HG03521 (cell line): ENCODE results near the gene KIF25.

Experiments used
- ATAC-seq: cut with Tn5 transposase; IDR thresholded peaks from one replicate; pipeline ENCODE4 v1.9.1; 2021; ENCODE audit warnings: mild to moderate bottlenecking, moderate library complexity; ENCODE audit not compliant: unreplicated experiment

The KIF25 gene, protein sequence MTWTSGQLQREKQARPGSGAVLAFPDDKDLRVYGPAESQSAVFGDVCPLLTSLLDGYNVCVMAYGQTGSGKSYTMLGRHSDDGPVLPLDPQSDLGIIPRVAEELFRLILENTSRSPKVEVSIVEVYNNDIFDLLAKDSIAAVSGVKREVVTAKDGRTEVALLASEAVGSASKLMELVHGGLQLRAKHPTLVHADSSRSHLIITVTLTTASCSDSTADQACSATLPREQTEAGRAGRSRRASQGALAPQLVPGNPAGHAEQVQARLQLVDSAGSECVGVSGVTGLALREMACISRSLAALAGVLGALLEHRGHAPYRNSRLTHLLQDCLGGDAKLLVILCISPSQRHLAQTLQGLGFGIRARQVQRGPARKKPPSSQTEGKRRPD

DNA sequence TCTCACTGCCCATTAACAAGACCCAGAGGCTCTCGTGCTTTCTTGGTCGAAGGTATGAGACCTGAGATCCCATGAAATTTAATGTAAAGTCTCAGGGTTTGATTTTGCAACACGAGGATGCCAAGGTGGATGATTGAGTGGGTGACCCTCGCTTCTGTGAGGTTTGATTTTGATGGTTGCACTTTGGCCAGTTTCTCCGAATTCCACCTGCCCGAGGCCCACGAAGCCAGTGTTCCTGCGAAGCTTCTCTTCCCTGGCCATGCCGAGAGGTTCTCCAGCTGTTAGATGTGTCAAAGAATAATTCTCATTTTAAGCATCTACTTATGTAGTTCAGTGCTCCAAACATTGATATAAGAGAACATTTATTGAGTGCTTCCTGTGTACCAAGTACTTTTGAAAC, at the start of gene KIF25:
Gene KIF25, plus strand, starts transcription at position 30 of the 400 bp plus-strand sequence. CDS start 31,915 bp downstream, outside the sequence.
- ATAC-seq, result no peak

DNA sequence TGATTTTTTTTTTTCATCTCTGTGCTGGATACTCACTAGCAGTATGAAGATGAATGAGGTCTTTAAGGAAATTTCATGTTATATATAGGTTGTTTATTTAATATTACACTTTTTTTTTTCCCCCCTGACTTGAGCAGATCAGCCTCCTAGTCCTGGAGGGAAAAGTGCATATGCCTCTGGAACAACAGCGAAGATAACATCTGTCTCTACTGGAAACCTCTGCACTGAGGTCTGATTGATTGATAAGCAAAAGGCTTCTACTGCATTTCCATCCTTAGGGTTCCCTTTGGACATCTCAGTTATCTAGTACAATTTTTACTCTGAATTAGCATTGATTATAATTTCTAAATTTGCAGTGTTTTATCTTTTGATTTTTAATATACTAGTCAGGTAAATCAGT, 49.8 kb upstream of the KIF25 start:
- ATAC-seq, result no peak

DNA sequence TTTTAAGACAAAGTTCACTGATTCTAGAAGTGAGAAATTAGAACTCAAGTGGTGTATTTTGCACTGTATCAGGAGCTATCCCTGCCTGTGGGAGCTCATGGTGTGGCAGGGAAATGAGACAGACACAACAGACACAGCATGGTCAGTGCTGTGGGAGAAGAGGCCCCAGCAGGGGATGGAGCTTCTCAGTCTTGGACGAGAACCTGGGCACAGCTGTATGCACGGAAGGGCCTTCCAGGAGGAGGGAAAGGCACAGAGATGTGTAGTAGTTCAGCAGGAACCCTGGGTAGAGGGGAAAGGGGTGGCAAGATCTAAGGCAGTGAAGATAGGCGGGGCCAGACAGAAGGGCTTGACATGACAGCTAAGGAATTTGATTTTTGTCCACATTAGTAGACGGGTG, 48.8 kb upstream of the KIF25 start:
- no peak for ATAC-seq

DNA sequence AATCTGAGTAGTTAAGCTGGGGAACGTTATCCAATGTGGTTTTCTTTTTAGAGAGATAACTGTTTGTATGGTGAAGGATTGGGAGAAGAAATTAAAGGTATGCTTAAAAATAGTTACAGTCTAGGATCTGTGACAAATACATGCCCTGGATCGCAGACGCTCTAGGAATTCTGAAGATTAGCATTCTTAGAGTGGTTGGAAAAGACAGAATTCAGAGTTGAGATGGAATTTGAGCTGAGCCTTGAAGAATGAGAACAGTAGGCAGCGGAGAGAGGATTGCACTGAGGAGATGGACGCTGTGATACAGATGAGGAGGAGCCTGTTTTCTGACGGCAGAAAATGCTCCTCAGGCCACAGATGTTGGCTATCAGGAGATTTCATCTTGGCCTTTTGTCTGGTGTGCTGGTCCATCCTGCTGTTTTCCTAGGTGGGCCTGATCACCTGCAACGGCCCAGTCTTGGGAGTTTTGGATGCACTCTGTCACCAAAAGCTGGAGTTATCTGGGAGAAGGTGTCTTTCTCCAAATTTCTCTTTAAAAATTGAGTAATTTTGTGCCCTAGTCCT, 48.3 kb upstream of the KIF25 start:
- ATAC-seq, result no peak

DNA sequence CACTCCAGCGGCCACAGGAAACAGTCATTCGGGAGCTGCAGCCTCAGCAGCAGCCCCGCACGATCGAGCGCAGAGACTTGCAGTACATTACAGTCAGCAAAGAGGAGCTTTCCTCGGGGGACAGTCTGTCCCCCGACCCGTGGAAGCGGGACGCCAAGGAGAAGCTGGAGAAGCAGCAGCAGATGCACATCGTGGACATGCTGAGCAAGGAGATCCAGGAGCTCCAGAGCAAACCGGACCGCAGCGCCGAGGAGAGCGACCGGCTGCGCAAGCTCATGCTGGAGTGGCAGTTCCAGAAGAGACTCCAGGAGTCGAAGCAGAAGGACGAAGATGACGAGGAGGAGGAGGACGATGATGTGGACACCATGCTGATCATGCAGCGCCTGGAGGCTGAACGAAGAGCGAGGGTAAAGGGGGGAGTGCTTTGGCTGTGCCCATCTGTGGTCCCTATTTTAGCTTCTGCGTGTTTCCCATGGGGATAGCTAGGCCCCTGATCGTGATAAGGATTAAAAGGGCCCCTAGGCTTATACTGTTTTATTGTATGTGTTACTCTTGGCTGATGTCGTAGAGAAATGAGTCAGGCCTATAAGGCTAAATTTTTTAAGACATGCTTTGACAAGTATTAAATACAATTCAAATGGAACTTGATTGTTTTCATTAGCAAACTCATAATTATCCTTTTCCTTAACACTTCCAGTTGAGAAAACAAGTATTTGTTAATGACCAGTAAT, 45.5 kb upstream of the KIF25 start:
- ATAC-seq, result no peak

DNA sequence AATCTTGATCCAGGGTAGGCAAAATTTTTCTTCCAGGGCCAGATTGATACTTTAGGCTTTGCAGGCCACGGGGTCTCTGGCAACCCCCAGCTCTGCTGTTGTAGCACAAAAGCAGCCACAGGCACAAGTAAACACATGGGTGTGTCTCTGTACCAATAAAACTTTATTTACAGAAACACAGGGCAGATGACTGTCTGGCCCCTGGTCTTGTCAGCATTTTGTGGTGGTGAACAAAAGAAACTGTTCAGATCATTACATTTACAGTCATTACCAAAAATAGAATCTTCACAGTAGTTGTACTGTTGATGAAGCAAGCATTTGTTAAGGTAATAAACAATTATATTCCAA, 45.0 kb upstream of the KIF25 start:
- no peak for ATAC-seq

DNA sequence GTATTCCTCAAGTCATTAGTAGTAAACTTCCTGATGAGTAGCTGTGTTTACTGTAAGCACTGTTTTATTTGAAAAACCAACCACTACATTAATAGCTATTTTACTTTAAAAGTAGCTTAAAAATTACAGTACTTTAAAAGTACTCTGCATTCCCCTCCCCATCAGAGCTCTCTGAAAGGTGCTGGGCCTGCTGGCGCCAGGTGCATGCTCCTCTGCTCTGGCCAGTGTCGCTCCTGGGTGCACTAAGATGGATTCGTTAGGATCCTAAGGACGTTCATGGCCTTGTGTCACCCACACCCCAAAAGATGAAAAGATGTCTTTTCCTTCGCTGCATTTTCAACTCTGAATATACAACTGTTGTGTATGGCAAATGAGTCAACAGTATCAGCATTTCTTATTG, 43.9 kb upstream of the KIF25 start:
- ATAC-seq, result no peak

DNA sequence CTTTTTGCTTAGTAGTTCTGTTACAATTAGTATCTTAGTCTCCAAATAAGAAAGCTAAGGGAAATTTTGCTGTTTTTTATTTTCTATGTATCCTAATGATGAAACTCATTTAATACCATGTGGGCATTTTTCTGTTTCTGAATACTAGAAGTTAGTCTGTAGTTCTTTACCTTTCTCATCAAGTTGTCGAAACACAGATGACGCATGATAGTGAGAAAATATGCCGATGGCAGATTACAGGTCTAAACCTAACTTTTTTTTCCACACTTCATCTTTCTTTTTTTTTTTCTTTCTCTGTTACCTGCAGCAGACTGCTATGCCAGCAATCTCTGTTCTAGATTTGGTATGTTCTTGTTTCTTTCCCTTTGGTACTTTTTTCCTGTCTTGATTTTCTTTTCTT, 43.3 kb upstream of the KIF25 start:
- ATAC-seq, result no peak

DNA sequence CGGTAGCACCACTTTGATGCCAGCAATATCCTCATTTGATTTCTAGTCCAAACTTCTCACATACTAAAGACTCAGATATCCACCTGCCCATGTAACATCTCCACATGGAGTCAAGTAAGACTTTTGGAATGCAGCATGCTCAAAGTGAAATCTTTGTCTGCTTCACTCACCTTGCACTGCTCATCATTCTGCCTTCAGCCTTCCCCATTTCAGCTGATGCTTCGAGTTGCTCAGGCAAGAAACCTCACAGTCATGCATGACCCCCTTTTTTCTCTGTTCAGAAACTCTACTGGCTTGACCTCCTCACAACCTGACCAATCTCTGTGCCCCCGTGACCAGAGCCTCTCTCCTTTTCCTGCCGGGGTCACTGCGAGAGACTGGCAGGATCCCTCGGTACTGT, 41.0 kb upstream of the KIF25 start:
- ATAC-seq, result no peak

DNA sequence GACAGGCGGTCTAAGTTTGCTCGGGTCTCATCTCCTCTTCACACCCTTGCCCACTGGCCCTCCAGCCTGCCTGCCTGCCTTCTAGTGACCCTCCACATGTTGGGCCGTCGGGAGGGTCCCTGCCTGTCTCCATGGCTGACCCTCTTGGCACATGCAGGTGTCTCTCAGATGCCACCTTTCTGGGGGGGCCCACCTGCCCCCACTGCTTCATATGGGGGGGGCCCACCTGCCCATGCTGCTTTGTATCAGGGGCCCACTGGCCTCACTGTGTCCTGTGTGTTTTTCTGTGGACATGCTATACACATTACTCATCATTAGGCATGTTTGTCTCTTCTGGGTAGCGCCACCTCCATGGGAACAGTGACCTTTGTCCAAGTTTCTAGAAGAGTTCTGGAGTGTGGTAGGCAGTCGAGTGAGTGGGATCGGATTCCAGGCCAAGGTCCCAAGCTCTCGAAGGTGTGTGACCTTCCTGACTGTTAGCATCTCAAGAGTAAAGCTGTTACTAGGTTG, 40.4 kb upstream of the KIF25 start:
- ATAC-seq, result no peak

DNA sequence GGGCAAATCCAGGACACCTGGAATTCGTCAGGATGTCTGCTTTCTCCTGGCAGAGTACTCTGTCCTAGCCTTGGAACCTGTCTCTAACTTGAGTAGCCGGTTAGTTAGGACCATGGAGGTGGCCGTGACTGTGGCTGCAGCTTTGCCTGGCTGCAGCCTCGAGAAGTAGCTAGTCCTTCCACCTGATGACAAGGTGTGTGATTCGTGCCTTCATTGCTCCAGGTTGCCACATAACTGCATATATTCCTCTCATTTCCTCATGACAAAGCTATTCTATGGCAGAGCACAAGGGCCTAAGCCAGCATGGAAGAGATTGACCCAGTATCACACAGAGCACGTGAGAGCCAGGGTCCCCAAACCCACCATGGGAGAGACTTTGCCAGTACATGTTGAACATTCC, 39.8 kb upstream of the KIF25 start:
- no peak for ATAC-seq

DNA sequence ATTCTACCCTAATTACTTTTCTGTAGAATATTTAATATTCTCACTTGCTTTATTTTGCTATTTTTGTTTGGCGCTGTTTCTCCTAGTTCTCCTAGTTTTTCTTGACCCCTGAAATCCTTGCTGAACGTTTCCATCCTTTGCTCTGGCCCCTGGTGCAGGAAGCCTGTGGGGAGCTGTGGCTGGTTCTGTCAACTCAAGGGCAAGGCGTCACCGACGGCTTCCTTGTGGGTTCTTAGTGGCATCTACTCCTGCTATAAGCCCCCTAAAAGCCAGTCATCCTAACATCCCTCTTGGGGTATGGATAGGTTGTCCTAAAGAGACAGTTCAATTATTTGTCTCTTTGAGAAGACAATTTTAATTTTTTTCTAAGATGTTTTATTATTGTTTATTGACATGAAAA, 36.9 kb upstream of the KIF25 start:
- no peak for ATAC-seq

DNA sequence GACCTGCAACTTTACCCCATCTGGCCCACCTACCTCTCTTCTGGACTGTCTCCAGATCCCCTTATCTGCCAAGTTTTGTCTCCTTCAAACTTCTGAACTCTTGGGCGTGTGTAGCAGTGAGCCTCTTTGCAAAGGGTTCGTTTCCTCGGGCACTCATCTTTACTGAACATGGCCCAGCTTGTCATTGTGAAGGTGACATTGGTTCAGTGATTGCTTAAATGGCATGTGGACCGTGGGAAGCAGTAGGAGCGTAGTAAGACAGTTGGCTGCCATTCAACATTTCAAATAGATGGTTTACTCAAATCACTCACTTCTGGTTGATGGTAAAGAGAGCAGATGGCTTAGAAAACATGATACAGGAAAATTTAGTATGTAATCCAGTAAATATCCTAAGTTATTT, 34.8 kb upstream of the KIF25 start:
- no peak for ATAC-seq

DNA sequence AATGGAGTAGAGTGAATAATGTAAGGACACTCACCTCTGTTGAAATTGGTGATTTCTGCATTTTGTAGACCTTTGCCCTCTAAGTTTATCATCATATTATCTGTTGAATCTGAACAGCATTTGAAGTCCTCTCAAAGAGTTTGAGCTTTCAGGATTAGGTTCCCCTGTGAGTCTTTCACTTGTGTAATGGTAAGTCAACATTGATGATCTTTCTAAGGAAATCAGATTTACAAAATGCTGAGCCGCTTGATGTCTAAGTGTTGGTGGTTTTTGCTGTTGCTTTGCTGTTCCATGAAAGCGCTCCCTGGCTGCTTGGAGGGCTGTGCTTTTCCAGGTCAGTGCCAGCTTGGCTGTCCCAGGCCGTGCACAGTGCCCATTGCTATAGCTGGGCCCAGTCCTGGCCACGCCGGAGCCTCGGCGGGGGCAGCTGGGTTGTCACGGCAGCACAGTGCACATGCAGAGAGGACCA, 33.8 kb upstream of the KIF25 start:
- no peak for ATAC-seq

DNA sequence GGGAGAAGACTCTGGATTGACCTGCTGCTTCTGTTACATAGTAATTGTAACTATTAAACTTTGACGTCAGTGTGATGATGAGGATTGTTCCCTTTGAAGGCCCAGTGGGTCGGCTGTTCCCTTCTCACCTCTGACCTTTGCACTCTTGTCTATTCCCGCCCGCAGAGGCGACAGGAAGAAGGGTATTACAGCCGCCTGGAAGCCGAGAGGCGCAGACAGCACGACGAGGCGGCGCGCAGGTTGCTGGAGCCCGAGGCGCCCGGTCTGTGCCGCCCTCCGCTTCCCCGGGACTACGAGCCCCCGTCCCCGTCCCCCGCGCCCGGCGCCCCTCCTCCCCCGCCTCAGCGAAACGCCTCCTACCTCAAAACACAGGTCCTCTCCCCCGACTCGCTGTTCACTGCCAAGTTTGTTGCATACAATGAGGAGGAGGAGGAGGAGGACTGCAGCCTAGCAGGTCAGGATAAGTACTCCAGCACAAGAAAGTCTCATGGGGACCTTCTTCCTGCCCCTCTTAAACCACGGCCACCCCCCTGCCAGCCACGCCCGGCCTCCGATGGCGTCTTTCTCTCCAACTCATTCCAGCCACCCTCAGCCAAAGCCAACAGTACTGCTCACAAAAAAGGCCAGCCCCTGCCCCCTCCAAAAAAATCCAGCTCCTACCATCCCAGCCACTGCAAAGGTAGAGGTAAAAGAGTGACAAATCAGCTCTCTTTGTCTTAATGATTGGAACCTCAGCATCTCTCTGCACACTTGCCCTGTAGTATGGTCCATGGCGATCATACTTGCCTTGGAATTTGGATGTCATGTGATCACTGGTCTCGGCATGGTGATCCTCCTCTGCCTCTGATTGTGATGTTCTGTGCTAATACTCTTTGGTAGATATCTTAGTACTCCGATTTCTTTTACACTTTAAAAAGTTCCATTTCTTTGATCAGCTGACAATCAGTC, 31.6 kb upstream of the KIF25 start:
- no peak for ATAC-seq

DNA sequence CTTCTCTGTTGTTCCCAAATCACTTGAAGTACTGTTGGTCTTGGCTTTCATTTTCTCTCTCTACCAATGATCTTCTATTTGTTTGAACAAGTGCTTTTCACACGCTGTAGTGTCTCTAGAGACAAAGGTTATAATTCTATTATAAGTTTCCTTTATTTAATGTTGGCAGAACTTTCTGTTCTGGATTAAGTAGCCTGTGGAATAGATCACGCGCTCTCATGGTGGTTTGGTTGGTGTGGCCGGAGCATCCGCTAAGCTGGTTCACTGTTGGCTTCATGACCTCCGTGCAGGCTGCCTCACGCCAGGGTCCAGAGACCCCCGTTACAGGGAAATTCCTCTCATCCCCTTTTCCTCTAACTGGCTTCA, 30.9 kb upstream of the KIF25 start:
- ATAC-seq, result no peak

DNA sequence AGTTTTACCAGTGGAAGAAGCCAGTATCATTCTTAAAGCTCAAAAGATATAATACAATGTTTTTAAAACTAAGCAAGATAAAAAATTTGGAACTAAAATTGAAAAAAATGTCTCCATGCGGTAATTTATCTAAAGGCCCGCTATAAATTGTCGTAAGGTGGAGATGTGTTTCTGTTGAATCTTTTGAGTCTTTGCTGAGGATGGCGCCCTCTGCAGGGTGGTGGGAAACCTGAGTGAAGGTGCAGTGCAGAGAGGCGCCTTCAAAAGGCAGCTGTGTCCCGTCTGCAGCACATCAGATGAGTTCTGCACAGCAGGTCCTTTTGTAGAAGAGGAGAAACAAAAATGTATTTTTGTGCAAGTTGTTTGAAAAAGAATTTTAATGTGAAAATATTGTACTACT, 29.4 kb upstream of the KIF25 start:
- ATAC-seq, result no peak

DNA sequence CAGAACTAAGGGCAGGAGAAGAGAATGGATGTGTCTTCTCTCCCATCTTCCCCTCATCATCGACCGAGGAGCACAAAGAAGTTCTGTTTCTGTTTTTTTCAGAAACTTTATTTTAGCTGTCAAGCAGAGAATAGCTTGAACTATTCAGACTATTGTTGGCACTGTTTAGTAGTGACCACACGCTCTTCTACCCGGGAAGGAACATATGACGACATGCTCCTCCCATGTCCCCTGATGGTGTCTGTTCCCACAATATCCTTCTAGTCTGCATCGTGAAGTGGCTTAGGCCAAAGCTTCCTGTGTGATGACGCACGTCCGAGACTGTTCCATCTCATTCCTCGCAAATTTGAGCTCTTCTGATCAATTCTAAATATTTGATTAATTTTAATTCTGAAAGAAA, 27.2 kb upstream of the KIF25 start:
- ATAC-seq, result no peak

DNA sequence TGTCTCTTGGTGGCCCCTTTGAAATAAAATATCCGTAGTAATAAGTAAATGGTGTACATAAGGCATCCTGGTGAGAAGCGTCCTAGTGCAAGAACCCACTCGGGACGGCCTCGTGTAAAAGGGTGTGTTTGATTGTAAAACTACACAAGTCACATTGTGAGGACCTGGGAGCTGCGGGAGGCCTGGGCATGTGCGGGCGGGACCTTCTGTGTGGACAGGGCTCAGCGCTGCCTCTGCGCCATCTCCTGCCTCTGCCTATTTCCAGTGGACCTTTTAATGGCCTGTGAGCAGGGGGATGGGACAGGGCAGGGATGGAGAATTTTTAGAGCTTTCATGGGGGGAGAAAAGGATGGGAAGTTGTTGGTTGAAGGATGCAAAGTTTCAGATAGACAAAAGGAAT, 25.3 kb upstream of the KIF25 start:
- no peak for ATAC-seq

DNA sequence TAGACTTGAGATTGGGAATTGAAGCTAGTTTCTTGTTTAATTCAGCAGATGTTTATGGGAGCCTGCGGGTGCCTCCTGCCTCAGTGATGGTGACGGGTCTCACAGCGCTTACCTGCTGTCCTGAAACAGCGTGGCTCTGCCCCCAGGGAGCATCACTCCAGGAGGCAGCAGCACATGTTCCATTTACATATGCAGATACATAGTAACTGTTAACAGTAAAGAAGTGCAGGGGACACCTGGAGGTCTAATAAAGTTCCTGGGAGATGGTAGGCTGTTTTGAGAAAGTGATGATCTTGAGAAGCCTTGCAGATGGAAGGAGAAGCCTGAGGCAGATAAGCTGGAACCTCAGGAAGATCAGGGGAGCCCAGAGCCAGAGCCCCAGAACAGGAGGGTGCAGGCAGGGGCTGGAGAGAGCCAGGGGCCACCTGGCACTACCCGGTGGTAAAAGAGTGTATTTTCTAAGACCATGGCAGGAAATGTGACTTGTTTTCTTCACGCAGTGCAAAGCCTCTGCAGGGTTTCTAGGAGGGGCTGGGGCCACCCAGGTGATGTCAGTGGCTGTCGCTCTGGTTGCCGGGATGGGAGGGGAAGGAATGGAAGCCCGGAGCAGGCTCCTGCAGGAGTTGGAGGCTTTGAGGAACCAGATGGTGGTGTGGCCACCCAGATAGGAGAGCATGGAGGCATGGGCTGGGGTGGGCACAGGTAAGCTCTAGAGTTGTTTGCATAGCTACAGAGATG, 24.2 kb upstream of the KIF25 start:
- no peak for ATAC-seq
